ENCODE measurements around the gene PATJ.

DNA sequence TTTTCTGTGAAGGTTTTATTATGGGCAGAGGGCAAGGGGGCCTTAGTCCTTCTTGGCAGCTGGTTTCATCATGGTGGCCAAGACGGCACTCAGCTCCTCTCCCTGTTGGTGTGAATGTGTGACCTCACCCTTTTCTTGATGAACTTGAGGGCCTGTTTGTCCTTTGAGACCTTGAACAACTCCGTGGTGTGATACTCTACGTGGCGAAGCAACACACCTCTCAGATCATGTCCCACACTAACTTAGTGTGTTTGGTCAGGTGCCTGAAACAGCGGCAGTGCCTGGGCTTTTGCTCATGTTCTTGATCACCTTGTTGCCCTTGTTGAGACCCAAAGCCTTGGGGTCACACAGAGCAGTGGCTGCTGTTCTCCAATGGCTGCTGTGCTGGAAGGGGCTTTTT, 465.8 kb downstream of the PATJ start:
- no peak for TF ChIP-seq POLR2A (IDR thresholded peaks at IDR 0.05)
- TF ChIP-seq POLR2AphosphoS5 (IDR thresholded peaks at IDR 0.05): no peak
- TF ChIP-seq, protein P1, sequence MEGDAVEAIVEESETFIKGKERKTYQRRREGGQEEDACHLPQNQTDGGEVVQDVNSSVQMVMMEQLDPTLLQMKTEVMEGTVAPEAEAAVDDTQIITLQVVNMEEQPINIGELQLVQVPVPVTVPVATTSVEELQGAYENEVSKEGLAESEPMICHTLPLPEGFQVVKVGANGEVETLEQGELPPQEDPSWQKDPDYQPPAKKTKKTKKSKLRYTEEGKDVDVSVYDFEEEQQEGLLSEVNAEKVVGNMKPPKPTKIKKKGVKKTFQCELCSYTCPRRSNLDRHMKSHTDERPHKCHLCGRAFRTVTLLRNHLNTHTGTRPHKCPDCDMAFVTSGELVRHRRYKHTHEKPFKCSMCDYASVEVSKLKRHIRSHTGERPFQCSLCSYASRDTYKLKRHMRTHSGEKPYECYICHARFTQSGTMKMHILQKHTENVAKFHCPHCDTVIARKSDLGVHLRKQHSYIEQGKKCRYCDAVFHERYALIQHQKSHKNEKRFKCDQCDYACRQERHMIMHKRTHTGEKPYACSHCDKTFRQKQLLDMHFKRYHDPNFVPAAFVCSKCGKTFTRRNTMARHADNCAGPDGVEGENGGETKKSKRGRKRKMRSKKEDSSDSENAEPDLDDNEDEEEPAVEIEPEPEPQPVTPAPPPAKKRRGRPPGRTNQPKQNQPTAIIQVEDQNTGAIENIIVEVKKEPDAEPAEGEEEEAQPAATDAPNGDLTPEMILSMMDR (IDR thresholded peaks at IDR 0.05): no peak
- no peak for TF ChIP-seq EP300 (IDR thresholded peaks at IDR 0.05)

Measured in stomach (tissue), 4 donors.